Panc1 (cell line): Measurements from ENCODE around the gene RASGRF2. TPM values are rescaled to one million over a fixed set of nuclear protein-coding genes. Genes with fewer than 3 reads are reported as not detected.

ENCODE experiments used
- ATAC-seq: fragments of 200-7000 bp; cut with Tn5 transposase; 2 replicates; pipeline ENCODE4 v1.9.1; 2020; ENCODE audit warnings: mild to moderate bottlenecking, moderate library complexity
- BruUV-seq: library from RNA; stranded (reverse); fragments of 400-500 nt; replicated peaks from 2 replicates; lab custom pipeline; 2021; lab: Mats Ljungman, UMichigan
- CTCF ChIA-PET: fragments of 300-600 bp; sonication (Branson Sonifier 250); formaldehyde crosslinking; loops from one replicate; lab custom pipeline; 2022; ENCODE audit warnings: antibody characterized with exemption; lab: Charles Lee
- POLR2A ChIA-PET: fragments of 300-600 bp; sonication (Branson Sonifier 250); formaldehyde crosslinking; loops from one replicate; lab custom pipeline; 2022; ENCODE audit warnings: antibody characterized with exemption; lab: Charles Lee
- DNase-seq: peaks from one replicate; pipeline ENCODE4 v3.0.0-alpha.2; 2010; ENCODE audit warnings: low read depth, low spot score
- H3K27ac ChIP-seq: 2 replicates; pipeline ENCODE4 v1.5.1; 2011; ENCODE audit warnings: mild to moderate bottlenecking, low read length, inconsistent platforms
- H3K27me3 ChIP-seq: fragments of 200-500 bp; sonication (Bioruptor generic); 2 replicates; pipeline ENCODE4 v1.6.0; 2014; ENCODE audit warnings: low read length, inconsistent platforms; ENCODE audit not compliant: control insufficient read depth, insufficient read depth
- H3K36me3 ChIP-seq: fragments of 200-500 bp; sonication (Bioruptor generic); 2 replicates; pipeline ENCODE4 v1.5.1; 2014; ENCODE audit warnings: inconsistent platforms, mild to moderate bottlenecking, low read length, moderate library complexity; ENCODE audit not compliant: control insufficient read depth, insufficient read depth
- H3K4me1 ChIP-seq: 2 replicates; pipeline ENCODE4 v1.5.1; 2011; ENCODE audit warnings: inconsistent platforms, mild to moderate bottlenecking, low read length, moderate library complexity; ENCODE audit not compliant: control insufficient read depth, insufficient read depth
- H3K4me3 ChIP-seq, 2 experiments: 2 replicates each; pipeline ENCODE4 v1.5.1; 2011 to 2012; ENCODE audit warnings: low read depth in 2 of 2, low read length in 2 of 2, mild to moderate bottlenecking in 2 of 2, inconsistent platforms in 1 of 2, moderate library complexity in 1 of 2
- H3K9me3 ChIP-seq: fragments of 200-500 bp; sonication (Bioruptor generic); 2 replicates; pipeline ENCODE4 v1.5.1; 2014; ENCODE audit warnings: low read depth, mild to moderate bottlenecking, inconsistent platforms, low read length, moderate library complexity; ENCODE audit not compliant: control insufficient read depth, insufficient read depth
- POLR2AphosphoS5 ChIP-seq: IDR thresholded peaks from 2 replicates; pipeline ENCODE4 v1.6.1; 2012; ENCODE audit warnings: mild to moderate bottlenecking, low read depth, low read length, moderate library complexity
- SIN3A ChIP-seq: IDR thresholded peaks from 2 replicates; pipeline ENCODE4 v1.6.1; 2012; ENCODE audit warnings: low read depth, mild to moderate bottlenecking, low read length, moderate library complexity, borderline replicate concordance; ENCODE audit not compliant: insufficient read depth
- TCF7L2 ChIP-seq: IDR thresholded peaks from 2 replicates; pipeline ENCODE4 v1.6.1; 2011; ENCODE audit warnings: mild to moderate bottlenecking, low read depth, low read length, inconsistent platforms
- in situ Hi-C: cut with HindIII; loops from 2 replicates; pipeline ENCODE4 v1.10.0; 2016; ENCODE audit warnings: low sequenced_read_pairs, low pct_unique_long_range_greater_than_20kb
- intact Hi-C: fragments of 100-400 bp; cut with micrococcal nuclease; formaldehyde crosslinking; loops from one replicate; pipeline ENCODE4 v1.10.0; 2022; ENCODE audit not compliant: unreplicated experiment
- total RNA-seq: library from RNA; stranded (reverse); gene quantifications from one replicate; pipeline ENCODE4 v1.2.1, GENCODE V29; 2021; ENCODE audit not compliant: unreplicated experiment
- TF ChIP-seq, protein P1 (sequence below): fragments of 450-650 bp; IDR thresholded peaks from 2 replicates; pipeline ENCODE4 v1.5.1; 2017; ENCODE audit warnings: mild to moderate bottlenecking
- TF ChIP-seq, protein P2 (sequence below), 2 experiments: IDR thresholded peaks; 2 replicates each; pipeline ENCODE4 v1.6.1; 2011 to 2012; ENCODE audit warnings: low read depth in 2 of 2, control low read depth in 1 of 2, low read length in 1 of 2, mild to moderate bottlenecking in 1 of 2, moderate library complexity in 1 of 2; ENCODE audit not compliant: insufficient read depth in 1 of 2

RASGRF2 gene
- total RNA-seq, 1 experiment from 2014 or later, result 4.7 TPM

DNA sequence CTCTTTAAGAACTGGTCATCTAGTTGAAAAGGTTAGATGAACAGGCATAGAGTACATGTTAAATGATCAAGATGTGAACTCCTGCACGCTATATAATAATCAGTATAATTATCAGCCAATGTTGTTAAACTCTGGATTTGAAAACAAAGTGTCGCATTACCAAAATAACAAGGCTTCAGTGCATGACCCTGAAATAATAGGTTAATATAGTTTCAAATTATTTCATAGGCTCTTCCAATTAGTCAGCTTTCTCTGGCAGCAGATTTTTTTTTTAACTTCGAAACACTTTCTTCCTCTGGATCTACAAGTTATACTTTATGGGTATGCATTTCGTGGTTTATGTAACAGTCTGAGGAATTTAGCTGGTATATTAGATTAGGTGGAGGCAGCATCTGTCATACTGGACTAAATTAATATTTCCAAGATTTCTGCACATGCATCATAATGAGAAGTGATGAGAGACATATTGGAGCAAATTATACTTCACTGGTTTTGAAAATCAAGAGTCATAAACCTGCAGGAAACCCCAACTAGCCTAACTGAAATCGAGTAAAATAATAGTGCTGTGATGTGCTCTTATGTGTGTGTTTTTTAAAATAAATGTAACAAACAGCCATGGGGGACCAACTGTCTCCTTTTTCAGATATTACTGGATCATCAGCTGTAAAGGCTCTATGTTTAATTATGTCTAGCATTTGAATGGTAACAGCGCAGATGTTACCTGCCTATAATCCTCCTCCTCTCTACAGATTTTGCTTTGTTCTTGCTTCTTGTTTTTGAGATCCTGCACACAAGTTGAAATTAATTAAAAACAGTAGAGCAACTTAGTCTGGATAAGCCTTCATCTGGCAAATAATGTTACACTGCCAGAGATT lies 187.1 kb downstream of the RASGRF2 start:
- H3K9me3 ChIP-seq, result no peaks in the 10 kb centered on the region
- ATAC-seq (no peak), DNase-seq (no peak)
- TF ChIP-seq, protein P1, sequence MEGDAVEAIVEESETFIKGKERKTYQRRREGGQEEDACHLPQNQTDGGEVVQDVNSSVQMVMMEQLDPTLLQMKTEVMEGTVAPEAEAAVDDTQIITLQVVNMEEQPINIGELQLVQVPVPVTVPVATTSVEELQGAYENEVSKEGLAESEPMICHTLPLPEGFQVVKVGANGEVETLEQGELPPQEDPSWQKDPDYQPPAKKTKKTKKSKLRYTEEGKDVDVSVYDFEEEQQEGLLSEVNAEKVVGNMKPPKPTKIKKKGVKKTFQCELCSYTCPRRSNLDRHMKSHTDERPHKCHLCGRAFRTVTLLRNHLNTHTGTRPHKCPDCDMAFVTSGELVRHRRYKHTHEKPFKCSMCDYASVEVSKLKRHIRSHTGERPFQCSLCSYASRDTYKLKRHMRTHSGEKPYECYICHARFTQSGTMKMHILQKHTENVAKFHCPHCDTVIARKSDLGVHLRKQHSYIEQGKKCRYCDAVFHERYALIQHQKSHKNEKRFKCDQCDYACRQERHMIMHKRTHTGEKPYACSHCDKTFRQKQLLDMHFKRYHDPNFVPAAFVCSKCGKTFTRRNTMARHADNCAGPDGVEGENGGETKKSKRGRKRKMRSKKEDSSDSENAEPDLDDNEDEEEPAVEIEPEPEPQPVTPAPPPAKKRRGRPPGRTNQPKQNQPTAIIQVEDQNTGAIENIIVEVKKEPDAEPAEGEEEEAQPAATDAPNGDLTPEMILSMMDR, result no peak
- TF ChIP-seq TCF7L2 (no peak), POLR2AphosphoS5 (no peak), SIN3A (no peak)
- TF ChIP-seq, protein P2, sequence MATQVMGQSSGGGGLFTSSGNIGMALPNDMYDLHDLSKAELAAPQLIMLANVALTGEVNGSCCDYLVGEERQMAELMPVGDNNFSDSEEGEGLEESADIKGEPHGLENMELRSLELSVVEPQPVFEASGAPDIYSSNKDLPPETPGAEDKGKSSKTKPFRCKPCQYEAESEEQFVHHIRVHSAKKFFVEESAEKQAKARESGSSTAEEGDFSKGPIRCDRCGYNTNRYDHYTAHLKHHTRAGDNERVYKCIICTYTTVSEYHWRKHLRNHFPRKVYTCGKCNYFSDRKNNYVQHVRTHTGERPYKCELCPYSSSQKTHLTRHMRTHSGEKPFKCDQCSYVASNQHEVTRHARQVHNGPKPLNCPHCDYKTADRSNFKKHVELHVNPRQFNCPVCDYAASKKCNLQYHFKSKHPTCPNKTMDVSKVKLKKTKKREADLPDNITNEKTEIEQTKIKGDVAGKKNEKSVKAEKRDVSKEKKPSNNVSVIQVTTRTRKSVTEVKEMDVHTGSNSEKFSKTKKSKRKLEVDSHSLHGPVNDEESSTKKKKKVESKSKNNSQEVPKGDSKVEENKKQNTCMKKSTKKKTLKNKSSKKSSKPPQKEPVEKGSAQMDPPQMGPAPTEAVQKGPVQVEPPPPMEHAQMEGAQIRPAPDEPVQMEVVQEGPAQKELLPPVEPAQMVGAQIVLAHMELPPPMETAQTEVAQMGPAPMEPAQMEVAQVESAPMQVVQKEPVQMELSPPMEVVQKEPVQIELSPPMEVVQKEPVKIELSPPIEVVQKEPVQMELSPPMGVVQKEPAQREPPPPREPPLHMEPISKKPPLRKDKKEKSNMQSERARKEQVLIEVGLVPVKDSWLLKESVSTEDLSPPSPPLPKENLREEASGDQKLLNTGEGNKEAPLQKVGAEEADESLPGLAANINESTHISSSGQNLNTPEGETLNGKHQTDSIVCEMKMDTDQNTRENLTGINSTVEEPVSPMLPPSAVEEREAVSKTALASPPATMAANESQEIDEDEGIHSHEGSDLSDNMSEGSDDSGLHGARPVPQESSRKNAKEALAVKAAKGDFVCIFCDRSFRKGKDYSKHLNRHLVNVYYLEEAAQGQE (IDR thresholded peaks at IDR 0.05; ENCODE audit: insufficient read depth in 1 of 2, low read depth in 2 of 2, low read length in 1 of 2), result no peak
- intact Hi-C loops, result no loop called here
- no peak overlapping the region for H3K4me3 ChIP-seq
- H3K27me3 ChIP-seq, result no peaks in the 10 kb centered on the region
- ChIA-PET CTCF (no interaction called here), POLR2A (no interaction called here)
- no peaks in the 10 kb centered on the region for H3K4me1 ChIP-seq
- in situ Hi-C loops, result no loop called here
- H3K36me3 ChIP-seq, result no peaks in the 10 kb centered on the region
- BruUV-seq, result no TSS peak
- H3K27ac ChIP-seq, result no peak overlapping the region

DNA sequence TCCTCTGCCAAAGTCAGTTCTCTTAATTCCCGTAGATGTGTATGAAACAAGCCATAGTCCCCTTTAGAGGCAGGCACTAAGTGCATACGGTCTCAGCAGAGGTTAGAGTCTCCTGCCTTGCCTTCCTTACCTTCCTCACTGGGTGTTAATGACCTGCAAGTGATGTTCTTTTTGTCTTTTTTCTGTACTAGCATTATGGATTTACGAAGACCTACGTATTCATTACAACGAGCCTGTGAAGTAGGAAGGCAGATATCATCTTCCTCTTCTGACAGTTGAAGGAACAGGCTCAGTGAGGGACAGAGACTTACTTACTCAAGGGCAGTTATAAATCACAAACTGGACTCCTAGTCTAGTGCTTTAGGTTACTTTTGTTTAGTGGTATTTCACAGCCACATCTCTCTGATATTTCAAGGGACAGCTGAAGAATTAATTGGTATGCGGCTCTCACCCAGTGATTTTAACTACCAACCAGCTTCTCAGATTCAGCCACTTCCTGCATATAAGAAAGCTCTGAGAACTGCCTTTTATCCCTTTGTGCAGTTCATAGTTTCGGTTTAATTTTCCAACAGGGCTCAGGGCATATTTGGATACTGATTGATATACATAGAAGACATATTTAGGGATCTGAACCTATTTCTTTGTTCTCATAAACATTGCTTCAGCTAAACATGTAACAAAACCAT lies 187.9 kb downstream of the RASGRF2 start:
- Histone ChIP-seq H3K36me3 (no peaks in the 10 kb centered on the region), H3K27me3 (no peaks in the 10 kb centered on the region), H3K9me3 (no peaks in the 10 kb centered on the region), H3K4me3 (no peak overlapping the region), H3K27ac (no peak overlapping the region), H3K4me1 (no peaks in the 10 kb centered on the region)
- ChIA-PET POLR2A (no interaction called here), CTCF (no interaction called here)
- ATAC-seq, result no peak
- intact Hi-C loops (no loop called here), in situ Hi-C loops (no loop called here)
- DNase-seq, result no peak
- TF ChIP-seq, protein P2 (IDR thresholded peaks at IDR 0.05; ENCODE audit: insufficient read depth in 1 of 2, low read depth in 2 of 2, low read length in 1 of 2), result no peak
- TF ChIP-seq POLR2AphosphoS5, result no peak
- TF ChIP-seq, protein P1, result no peak
- no peak for TF ChIP-seq TCF7L2
- TF ChIP-seq SIN3A, result no peak
- no TSS peak for BruUV-seq
